ENCODE results near the gene ZNF385C.

GRCh38 chr17:42039794-42040763 is 58.2 kb downstream of the ZNF385C start:
- TF ChIP-seq POLR2AphosphoS5 (IDR thresholded peaks at IDR 0.05) (no peak), EP300 (IDR thresholded peaks at IDR 0.05; ENCODE audit: low read depth) (no peak), CTCF (IDR thresholded peaks at IDR 0.05) (no peak)
